Stimulated activated naive B cell treated with anti-CD40 and anti-IgM and Interleukin-4, amounts not matched to agents 10 μg/mL and 1 μg/mL and 100 μg/mL, for 72 hours (primary cell): ENCODE measurements around the gene LONRF3.
"Not testable (repeated sequence)": the region's sequence is repeated elsewhere in the genome, so short reads cannot be mapped to it uniquely, and the experiment has no call there.

ENCODE experiments used
- ATAC-seq, 2 donors: fragments of 150-1000 bp; cut with Tn5 transposase; replicated peaks; 2 replicates each; pipeline ENCODE4 v1.10.0; 2021; ENCODE audit warnings: moderate library complexity in 1 of 2
- DNase-seq: peaks from one replicate; pipeline ENCODE4 v3.0.0; 2021
- H3K27ac Mint-ChIP-seq: one replicate; pipeline ENCODE4 v1.8.0; 2022; ENCODE audit warnings: mild to moderate bottlenecking, mixed read lengths
- H3K27me3 Mint-ChIP-seq, 2 donors: one replicate each; pipeline ENCODE4 v1.8.0; 2022; ENCODE audit warnings: mixed read lengths in 2 of 2
- H3K36me3 Mint-ChIP-seq, 2 donors: one replicate each; pipeline ENCODE4 v1.8.0; 2022; ENCODE audit warnings: mixed read lengths in 2 of 2, mild to moderate bottlenecking in 1 of 2
- H3K4me1 Mint-ChIP-seq, 2 donors: one replicate each; pipeline ENCODE4 v1.8.0; 2022; ENCODE audit warnings: mixed read lengths in 2 of 2, mild to moderate bottlenecking in 1 of 2
- H3K4me3 Mint-ChIP-seq, 2 donors: one replicate each; pipeline ENCODE4 v1.8.0; 2022; ENCODE audit warnings: mild to moderate bottlenecking in 2 of 2, mixed read lengths in 2 of 2, moderate library complexity in 1 of 2
- H3K9me3 Mint-ChIP-seq, 2 donors: one replicate each; pipeline ENCODE4 v1.8.0; 2022; ENCODE audit warnings: mixed read lengths in 2 of 2, mild to moderate bottlenecking in 1 of 2

Gene LONRF3

DNA sequence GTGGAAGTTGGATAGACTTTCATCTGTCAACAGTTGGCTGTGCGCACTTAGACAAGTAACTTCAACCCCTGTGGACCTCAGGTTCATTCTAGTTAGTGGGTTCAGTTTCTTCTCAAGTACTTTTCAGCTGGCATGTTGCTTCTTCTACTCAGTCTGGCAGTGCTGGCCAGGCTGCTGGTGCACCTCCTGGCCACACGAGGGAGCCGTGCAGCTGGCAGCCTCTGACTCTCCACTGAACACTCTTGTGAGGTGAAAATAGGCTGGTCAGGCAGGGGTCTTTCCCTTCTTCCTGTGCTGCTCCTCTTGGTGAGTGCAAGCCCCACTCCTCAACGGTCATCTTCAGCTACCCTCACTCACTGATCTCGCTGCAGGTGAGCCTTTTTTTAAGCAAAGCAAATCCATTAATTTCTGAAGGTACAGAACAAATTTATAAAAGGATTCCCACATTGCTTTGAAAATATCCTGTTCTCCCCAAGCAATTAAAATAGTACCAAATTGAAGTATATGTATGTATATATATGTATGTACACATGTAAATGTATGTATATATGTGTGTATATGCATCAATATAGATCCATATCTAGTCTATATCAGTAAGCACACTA, 30.6 kb downstream of the LONRF3 start:
- Mint-ChIP-seq H3K4me3 (no peak overlapping the region), H3K36me3 (no peaks in the 10 kb centered on the region), H3K27ac (no peak overlapping the region), H3K9me3 (no peaks in the 10 kb centered on the region), H3K27me3 (peaks cover 4 to 18% of the 10 kb centered on the region in 2 donors), H3K4me1 (peaks cover 0 to 2% of the 10 kb centered on the region in 2 donors)
- ATAC-seq (peak; percentile 76 to 93), DNase-seq (peak; percentile 35)

DNA sequence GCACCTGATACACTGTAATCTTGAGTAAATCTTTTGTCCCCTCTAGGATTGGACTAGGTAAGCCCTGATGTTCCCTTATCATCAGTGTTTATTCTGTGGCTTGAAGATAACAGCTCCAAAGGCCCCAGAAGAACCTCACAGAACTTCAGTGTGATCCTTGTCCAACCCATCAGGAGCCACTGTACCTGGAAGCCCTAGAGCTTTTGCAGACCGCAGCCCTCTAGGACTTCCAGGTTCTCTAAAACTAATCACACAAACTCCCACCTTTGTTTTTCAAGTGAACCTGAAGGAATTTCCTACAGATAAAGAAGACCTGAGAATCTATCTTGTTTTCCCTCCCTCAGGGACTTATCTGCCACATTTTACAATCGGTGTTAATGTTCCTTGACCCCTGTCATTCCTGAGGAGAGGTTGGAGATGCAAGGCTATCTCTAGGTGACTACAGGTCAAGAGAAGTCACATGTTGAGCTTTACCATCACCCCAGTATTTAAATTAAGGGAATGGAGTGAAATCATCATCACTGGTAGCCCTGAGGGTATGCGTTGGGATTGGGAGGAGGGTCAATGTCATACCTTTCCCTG, 32.9 kb downstream of the LONRF3 start:
- no peak overlapping the region for H3K27ac Mint-ChIP-seq
- peaks cover 0 to 4% of the 10 kb centered on the region in 2 donors for H3K36me3 Mint-ChIP-seq
- H3K4me3 Mint-ChIP-seq: no peak overlapping the region

DNA sequence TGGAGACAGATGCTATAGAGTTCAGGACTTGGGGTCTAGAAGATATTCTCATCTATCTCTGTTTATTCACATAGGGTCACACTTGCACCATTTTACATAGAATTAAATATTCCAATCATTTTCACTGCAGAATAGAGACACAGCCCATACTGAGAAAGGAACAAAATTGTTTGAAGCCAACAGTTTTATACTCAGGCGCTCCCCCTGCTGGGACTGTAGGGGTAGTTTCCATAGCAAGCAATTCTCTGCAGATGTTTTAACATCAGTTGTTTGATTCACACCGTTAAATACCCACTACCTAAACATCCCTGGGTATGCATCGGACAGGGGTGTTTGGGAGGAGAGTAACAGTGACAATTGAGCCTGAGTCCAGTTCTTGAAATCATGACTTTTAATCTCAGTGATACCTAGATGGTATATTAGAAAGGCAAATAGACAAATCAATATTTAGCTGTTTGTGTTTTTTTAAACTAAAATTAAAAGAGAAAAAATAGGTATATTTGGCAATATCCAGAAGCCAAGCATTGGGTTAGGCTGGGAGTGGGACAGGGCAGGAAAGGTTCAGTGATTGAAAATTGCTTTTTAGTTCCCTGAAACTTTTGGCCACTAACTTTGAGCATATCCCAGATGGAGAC, 33.8 kb downstream of the LONRF3 start:
- Mint-ChIP-seq H3K9me3 (no peaks in the 10 kb centered on the region), H3K4me3 (no peak overlapping the region), H3K27ac (no peak overlapping the region), H3K36me3 (peaks cover 0 to 4% of the 10 kb centered on the region in 2 donors), H3K4me1 (peaks cover 0 to 2% of the 10 kb centered on the region in 2 donors), H3K27me3 (peaks cover 0 to 25% of the 10 kb centered on the region in 2 donors)
- DNase-seq: peak; percentile 7
- peak in 1 of 2 donors; percentile 25 for ATAC-seq

More for the DNA sequence above, 32.9 kb downstream of the LONRF3 start:
- peaks cover 0 to 2% of the 10 kb centered on the region in 2 donors for H3K4me1 Mint-ChIP-seq
- DNase-seq: no peak
- no peaks in the 10 kb centered on the region for H3K9me3 Mint-ChIP-seq
- peaks cover 0 to 25% of the 10 kb centered on the region in 2 donors for H3K27me3 Mint-ChIP-seq
- ATAC-seq: no peak

DNA sequence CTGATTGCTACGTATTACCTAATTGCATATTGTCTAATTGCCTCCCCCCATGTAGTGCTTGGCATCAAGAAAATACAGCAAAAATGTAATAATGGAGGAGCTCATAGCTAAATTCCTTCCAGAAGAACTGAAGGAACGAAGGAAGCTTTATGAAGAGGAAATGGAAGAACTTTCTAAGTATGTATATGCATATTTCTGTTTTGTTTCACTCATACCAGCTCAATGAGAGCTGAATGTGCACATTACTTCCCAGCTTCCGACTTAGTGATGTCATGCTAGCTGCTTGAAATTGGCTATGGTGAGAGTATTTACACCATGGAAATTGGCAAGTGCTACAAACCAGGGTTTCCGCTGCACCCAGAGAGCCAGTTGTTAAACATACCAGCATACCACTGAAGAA, 34.7 kb downstream of the LONRF3 start:
- DNase-seq (no peak), ATAC-seq (no peak)
- H3K4me3 Mint-ChIP-seq: no peak overlapping the region
- H3K27ac Mint-ChIP-seq: no peak overlapping the region
- peaks cover 0 to 24% of the 10 kb centered on the region in 2 donors for H3K27me3 Mint-ChIP-seq
- H3K36me3 Mint-ChIP-seq: peaks cover 0 to 4% of the 10 kb centered on the region in 2 donors
- peaks cover 2% of the 10 kb centered on the region in 2 donors for H3K4me1 Mint-ChIP-seq
- H3K9me3 Mint-ChIP-seq: no peaks in the 10 kb centered on the region

DNA sequence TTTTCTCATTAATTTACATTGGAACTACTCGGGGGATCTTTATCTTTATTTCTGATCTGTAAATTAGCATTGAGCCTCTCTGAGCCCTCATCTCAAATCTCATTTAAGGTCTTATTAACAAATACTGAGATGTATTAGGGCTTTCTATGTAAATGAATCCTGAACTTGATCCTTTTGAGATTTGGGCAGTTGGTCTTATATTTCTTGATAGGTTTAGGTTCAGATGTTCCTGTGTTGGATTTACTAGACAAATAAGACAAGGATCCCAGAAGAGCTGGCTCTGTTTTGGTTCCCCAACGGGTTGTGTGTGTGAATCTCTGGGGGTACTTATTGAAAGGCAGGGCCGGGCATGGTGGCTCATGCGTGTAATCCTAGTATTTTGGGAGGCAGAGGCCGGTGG, 36.1 kb downstream of the LONRF3 start:
- peaks cover 0 to 4% of the 10 kb centered on the region in 2 donors for H3K36me3 Mint-ChIP-seq
- no peak for ATAC-seq
- H3K9me3 Mint-ChIP-seq: no peaks in the 10 kb centered on the region

DNA sequence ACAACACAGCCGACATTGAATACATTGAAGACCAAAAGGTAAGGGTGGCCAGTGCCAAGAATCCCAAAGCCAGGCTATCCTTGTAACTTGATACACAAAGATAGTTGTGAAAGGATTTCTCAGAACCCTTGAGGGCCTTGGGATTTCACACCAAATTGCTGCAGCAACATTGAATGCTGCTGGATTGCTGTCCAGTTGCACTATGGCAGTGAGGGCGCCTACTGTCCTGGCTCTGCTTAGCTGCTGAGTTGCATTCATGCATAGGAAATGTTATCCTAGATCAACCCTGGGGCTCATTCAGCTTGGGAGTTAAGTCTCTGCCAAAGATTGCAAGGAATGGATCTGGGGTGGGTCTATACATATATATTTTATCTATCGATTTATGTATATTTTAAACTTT, 38.7 kb downstream of the LONRF3 start:
- no peak overlapping the region for H3K27ac Mint-ChIP-seq
- H3K27me3 Mint-ChIP-seq: peaks cover 0 to 17% of the 10 kb centered on the region in 2 donors
- peaks cover 2 to 7% of the 10 kb centered on the region in 2 donors for H3K36me3 Mint-ChIP-seq
- DNase-seq (no peak), ATAC-seq (no peak)
- H3K4me1 Mint-ChIP-seq: peaks cover 13 to 26% of the 10 kb centered on the region in 2 donors
- peaks cover 0 to 2% of the 10 kb centered on the region in 2 donors for H3K9me3 Mint-ChIP-seq
- H3K4me3 Mint-ChIP-seq: no peak overlapping the region

More for the DNA sequence above, 36.1 kb downstream of the LONRF3 start:
- Mint-ChIP-seq H3K4me3 (no peak overlapping the region), H3K27ac (no peak overlapping the region), H3K27me3 (peaks cover 0 to 22% of the 10 kb centered on the region in 2 donors), H3K4me1 (peaks cover 5 to 14% of the 10 kb centered on the region in 2 donors)
- DNase-seq: no peak

DNA sequence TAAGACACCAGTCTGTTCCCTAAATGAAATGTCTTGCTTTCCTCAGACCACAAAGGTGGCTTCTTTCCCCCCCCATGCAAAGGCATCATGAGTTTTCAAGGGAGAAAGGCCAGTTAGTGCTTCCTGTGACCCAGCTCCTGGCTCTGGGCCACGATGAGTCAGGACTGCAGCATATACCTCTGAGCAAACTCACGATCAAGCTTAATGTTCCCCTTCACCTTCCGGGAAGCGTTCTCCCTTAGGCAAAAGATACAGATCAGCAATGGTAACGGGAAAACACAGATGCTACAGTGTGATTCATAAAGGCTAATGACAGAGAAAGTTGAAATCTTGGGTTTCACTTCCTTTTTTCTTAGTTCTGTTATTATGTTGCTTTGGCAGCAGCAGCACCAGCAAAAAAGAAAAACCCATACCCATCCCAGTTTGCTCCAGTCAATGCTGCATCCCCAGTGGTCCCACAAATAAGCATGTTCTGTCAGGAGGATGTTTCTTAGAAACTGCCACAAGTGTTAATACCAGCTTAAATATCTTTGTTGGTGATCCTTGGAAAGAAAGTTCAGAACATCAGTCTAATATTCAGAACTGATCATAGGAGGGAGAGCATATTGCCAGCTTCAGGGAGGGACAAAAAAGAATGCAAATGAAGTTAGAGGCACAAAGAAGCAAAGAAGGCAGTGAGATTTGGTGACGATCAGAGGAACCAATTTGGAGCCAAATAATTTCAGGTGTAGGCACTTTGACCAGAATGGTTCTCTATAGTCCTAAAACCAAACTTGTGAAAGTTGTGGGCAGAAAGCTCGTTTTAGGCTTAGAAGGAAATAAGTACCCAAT, 41.2 kb downstream of the LONRF3 start:
- peaks cover 4 to 7% of the 10 kb centered on the region in 2 donors for H3K36me3 Mint-ChIP-seq
- peak overlapping the region; percentile 37 to 62 for H3K4me3 Mint-ChIP-seq
- DNase-seq: peak; percentile 63

DNA sequence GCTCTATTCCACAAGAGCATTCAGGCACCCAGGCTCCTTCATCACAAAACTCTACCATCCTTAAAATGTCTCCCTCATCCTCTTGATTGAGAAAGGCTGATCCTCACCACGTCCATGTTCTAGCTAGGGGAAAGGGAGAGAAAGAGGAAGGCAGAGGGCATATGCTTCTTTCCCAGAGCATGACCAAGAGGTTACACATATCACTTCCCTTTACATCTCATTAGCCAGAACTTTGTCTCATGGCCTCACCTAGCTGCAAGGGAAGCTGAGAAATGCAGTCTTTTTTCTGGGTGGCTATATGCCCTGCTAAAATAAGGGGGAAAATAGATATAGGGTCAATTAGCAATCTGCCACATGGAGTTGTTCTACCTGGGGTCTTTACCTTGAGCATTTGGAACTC, 42.7 kb downstream of the LONRF3 start:
- H3K4me3 Mint-ChIP-seq: no peak overlapping the region
- peaks cover 0 to 14% of the 10 kb centered on the region in 2 donors for H3K27me3 Mint-ChIP-seq
- no peak for ATAC-seq
- H3K4me1 Mint-ChIP-seq: peaks cover 13 to 26% of the 10 kb centered on the region in 2 donors
- peaks cover 0 to 2% of the 10 kb centered on the region in 2 donors for H3K9me3 Mint-ChIP-seq
- DNase-seq: no peak
- H3K36me3 Mint-ChIP-seq: peaks cover 4% of the 10 kb centered on the region in 2 donors
- H3K27ac Mint-ChIP-seq: no peak overlapping the region

More for the DNA sequence above, 41.2 kb downstream of the LONRF3 start:
- H3K9me3 Mint-ChIP-seq: peaks cover 0 to 2% of the 10 kb centered on the region in 2 donors
- peaks cover 0 to 18% of the 10 kb centered on the region in 2 donors for H3K27me3 Mint-ChIP-seq
- peak; percentile 94 to 97 for ATAC-seq
- peak overlapping the region; percentile 90 for H3K27ac Mint-ChIP-seq
- H3K4me1 Mint-ChIP-seq: peaks cover 13 to 26% of the 10 kb centered on the region in 2 donors

DNA sequence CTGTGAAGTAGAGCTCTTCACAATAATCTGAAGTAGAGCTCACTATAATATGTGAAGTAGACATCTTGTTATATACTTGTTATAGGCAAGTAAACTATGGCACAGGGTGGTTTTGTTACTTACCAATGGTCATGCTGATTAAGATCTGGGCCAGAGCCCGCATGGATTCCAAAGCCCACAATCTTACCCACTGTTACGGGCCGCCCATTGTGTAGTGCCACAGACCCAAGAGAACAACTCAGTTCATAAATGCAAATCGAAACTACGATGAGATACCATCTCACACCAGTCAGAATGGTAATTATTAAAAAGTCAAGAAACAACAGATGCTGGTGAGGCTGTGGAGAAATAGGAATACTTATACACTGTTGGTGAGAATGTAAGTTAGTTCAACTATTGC, 51.5 kb downstream of the LONRF3 start:
- H3K27ac Mint-ChIP-seq: no peak overlapping the region
- no peaks in the 10 kb centered on the region for H3K36me3 Mint-ChIP-seq
- H3K4me1 Mint-ChIP-seq: no peaks in the 10 kb centered on the region
- ATAC-seq: no peak
- no peaks in the 10 kb centered on the region for H3K9me3 Mint-ChIP-seq
- DNase-seq: no peak
- H3K27me3 Mint-ChIP-seq: peaks cover 5% of the 10 kb centered on the region in 2 donors
- no peak overlapping the region for H3K4me3 Mint-ChIP-seq

DNA sequence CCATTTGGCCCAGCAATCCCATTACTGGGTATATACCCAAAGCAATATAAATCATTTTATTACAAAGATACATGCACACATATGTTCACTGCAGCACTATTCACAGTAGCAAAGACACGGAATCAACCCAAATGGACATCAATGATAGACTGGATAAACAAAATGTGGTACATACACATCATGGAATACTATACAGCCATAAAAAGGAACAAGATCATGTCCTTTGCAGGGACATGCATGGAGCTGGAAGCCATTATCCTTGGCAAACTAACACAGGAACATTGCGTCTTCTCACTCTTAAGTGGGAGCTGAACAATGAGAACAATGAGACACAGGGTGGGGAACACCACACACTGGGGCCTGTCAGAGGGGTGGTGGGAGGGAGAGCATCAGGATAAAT, 51.9 kb downstream of the LONRF3 start:
- H3K4me3 Mint-ChIP-seq, H3K27me3 Mint-ChIP-seq, ATAC-seq, H3K9me3 Mint-ChIP-seq, H3K27ac Mint-ChIP-seq, H3K36me3 Mint-ChIP-seq, DNase-seq, H3K4me1 Mint-ChIP-seq: not testable (repeated sequence)

DNA sequence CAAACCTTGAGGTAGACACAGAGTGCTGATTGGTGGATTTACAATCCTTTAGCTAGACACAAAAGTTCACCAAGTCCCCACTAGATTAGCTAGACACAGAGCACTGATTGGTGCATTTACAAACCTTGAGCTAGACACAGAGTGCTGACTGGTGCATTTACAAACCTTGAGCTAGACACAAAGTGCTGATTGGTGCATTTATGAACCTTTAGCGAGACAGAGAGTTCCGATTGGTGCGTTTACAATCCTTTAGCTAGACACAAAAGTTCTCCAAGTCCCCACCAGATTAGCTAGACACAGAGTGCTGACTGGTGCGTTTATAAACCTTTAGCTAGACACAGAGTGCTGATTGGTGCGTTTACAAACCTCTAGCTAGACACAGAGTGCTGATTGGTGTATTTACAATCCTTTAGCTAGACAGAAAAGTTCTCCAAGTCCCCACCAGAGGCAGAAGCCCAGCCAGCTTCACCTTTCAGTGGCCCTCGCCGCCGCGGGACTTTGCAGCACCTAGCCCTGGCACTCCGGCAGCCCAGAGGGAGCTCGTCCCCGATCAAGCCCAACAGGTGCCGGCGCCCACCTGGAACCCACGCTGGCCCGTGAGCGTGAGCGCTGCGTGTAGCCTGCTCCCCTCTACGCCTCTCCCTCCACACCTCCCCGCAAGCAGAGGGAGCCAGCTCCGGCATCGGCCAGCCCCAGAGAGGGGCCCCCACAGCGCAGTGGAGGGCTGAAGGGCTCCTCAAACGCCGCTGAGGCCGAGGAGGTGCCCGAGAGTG, 53.7 kb downstream of the LONRF3 start:
- H3K27ac Mint-ChIP-seq, H3K36me3 Mint-ChIP-seq, H3K9me3 Mint-ChIP-seq, DNase-seq, ATAC-seq, H3K4me1 Mint-ChIP-seq, H3K4me3 Mint-ChIP-seq: not testable (repeated sequence)
- peaks cover 11 to 18% of the 10 kb centered on the region in 2 donors for H3K27me3 Mint-ChIP-seq

DNA sequence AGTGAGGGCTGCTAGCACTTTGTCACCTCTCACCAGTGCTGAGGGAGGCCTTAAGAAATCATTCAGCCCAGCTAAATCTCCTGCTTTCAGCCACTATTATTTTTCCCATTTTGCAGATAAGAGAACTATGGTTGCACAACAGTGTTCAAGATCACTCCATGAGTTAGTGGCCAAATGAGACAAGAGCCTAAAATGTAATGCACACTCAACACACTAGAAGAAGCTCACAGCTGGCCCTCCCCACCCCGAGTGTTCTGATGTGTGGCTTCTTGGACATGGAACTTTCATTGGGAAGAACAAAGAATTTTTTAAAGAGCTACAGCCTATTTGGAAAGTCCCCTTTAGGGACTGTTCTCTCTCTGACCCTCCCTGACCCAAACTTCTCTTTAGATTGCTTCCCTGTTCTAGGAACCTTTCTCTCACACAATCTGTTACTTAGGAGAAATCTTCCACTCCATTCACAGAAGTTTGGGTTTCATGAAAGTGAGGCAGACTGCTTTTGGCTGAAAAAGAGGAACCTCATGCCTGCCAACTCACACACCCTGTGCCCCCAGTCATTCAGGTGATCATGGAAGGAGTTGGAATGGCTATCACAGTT, 54.4 kb downstream of the LONRF3 start:
- DNase-seq (no peak), ATAC-seq (no peak)
- no peaks in the 10 kb centered on the region for H3K36me3 Mint-ChIP-seq
- H3K27ac Mint-ChIP-seq: no peak overlapping the region
- H3K4me3 Mint-ChIP-seq: no peak overlapping the region
- no peaks in the 10 kb centered on the region for H3K4me1 Mint-ChIP-seq
- peaks cover 11 to 18% of the 10 kb centered on the region in 2 donors for H3K27me3 Mint-ChIP-seq
- H3K9me3 Mint-ChIP-seq: peaks cover under 1 to 6% of the 10 kb centered on the region in 2 donors

DNA sequence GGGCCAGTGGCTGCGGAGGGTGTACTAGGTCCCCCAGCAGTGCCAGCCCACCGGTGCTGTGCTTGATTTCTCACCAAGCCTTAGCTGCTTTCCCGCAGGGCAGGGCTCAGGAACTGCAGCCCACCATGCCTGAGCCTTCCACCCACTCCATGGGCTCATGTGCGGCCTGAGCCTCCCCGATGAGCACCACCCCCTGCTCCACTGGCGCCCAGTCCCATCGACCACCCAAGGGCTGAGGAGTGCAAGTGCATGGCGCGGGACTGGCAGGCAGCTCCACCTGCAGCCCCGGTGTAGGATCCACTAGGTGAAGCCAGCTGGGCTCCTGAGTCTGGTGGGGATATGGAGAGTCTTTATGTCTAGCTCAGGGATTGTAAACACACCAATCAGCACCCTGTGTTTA, 55.2 kb downstream of the LONRF3 start:
- H3K9me3 Mint-ChIP-seq: peaks cover 5 to 11% of the 10 kb centered on the region in 2 donors
- not testable (repeated sequence) for H3K4me1 Mint-ChIP-seq, ATAC-seq, H3K4me3 Mint-ChIP-seq, DNase-seq, H3K36me3 Mint-ChIP-seq, H3K27ac Mint-ChIP-seq
- peaks cover 11 to 18% of the 10 kb centered on the region in 2 donors for H3K27me3 Mint-ChIP-seq
